Head of caudate nucleus (tissue), 42 donors: ENCODE data around the gene NOL4L.
A peak's percentile ranks its signal among the peaks of the same experiment; 100 is the strongest.
"Not testable (repeated sequence)": the region's sequence is repeated elsewhere in the genome, so short reads cannot be mapped to it uniquely, and the experiment has no call there.

Experiments
- DNase-seq, 42 donors: peaks; one replicate each; pipeline versions ENCODE4 v3.0.0 to v3.0.0-alpha.2; 2020 to 2021; ENCODE audit warnings: mixed read lengths in 7 of 42
- intact Hi-C: fragments of 100-400 bp; cut with DNase I; formaldehyde crosslinking; loops from one replicate; pipeline ENCODE4 v1.15.0; 2022

NOL4L gene

DNA sequence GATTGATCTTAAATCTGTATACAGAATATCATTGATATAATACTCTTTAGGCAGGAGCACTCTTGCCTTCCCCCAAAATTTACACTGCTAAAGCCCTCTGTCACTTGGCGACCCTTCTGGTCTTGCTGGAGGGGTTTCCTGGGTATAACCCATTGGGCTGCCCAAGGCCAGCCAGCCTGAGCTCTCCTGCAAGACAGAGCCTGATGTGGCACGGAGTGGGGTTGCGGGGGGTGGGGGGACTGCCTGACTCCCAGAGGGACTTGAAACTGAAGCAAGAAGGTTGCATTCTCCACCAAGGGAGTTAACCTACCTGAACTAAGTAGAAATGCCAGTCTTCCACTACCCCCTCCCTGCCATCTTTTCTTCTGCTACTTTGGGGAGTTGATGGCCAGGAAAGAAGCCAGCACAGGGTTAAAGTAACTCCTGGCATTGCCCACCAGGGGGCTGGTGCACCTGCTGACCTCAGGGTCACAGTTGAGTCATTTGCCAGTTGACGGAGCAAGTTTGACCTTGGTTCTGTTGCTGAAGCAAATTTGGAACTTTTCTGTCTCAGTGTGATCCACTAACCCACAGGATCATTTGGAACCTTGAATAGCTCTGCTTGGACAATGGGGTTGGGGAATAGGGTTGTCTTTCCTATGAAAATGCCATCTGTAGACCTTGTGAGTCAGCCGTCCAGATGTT, 147.6 kb downstream of the NOL4L start:
- intact Hi-C loops = no loop called here
- peak in 2 of 42 donors; percentile 21 to 25 for DNase-seq

DNA sequence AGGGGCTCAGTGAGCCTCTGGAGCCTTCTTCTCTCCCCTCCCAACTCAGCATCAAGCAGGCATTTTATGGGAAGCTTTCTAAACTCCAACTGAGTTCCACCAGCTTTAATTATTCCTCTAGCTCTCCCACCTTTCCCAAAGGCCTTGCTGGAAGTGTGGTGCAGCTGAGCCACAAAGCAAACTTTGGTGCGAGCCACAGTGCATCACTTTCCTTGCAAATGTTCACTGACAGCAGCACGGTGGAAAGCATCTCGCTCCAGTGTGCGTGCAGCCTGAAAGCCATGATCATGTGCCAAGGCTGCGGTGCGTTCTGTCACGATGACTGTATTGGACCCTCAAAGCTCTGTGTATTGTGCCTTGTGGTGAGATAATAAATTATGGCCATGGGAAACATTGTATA, 148.2 kb downstream of the NOL4L start:
- peak in 2 of 42 donors; percentile 12 to 21 for DNase-seq
- intact Hi-C loops = no loop called here

DNA sequence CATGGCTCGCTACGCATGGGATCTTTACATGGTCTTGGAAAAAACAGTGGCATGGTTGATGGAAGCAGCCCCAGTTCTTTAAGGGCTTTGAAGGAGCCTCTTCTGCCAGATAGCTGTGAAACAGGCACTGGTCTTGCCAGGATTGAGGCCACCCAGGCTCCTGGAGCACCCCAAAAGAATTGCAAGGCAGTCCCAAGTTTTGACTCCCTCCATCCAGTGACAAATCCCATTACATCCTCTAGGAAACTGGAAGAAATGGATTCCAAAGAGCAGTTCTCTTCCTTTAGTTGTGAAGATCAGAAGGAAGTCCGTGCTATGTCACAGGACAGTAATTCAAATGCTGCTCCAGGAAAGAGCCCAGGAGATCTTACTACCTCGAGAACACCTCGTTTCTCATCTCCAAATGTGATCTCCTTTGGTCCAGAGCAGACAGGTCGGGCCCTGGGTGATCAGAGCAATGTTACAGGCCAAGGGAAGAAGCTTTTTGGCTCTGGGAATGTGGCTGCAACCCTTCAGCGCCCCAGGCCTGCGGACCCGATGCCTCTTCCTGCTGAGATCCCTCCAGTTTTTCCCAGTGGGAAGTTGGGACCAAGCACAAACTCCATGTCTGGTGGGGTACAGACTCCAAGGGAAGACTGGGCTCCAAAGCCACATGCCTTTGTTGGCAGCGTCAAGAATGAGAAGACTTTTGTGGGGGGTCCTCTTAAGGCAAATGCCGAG, 148.8 kb downstream of the NOL4L start:
- peak in 2 of 42 donors; percentile 10 to 20 for DNase-seq
- intact Hi-C loops = no loop called here

DNA sequence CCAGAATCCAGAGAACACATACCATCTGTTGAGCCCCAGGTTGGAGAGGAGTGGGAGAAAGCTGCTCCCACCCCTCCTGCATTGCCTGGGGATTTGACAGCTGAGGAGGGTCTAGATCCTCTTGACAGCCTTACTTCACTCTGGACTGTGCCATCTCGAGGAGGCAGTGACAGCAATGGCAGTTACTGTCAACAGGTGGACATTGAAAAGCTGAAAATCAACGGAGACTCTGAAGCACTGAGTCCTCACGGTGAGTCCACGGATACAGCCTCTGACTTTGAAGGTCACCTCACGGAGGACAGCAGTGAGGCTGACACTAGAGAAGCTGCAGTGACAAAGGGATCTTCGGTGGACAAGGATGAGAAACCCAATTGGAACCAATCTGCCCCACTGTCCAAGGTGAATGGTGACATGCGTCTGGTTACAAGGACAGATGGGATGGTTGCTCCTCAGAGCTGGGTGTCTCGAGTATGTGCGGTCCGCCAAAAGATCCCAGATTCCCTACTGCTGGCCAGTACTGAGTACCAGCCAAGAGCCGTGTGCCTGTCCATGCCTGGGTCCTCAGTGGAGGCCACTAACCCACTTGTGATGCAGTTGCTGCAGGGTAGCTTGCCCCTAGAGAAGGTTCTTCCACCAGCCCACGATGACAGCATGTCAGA, 149.6 kb downstream of the NOL4L start:
- intact Hi-C loops = no loop called here
- peak in 1 of 42 donors; percentile 22 for DNase-seq

DNA sequence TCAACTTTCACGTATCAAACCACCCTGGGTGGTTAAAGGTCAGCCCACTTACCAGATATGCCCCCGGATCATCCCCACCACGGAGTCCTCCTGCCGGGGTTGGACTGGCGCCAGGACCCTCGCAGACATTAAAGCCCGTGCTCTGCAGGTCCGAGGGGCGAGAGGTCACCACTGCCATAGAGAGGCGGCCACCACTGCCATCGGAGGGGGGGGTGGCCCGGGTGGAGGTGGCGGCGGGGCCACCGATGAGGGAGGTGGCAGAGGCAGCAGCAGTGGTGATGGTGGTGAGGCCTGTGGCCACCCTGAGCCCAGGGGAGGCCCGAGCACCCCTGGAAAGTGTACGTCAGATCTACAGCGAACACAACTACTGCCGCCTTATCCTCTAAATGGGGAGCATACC, 150.7 kb downstream of the NOL4L start:
- intact Hi-C loops = no loop called here
- peak in 2 of 42 donors; percentile 30 to 38 for DNase-seq

DNA sequence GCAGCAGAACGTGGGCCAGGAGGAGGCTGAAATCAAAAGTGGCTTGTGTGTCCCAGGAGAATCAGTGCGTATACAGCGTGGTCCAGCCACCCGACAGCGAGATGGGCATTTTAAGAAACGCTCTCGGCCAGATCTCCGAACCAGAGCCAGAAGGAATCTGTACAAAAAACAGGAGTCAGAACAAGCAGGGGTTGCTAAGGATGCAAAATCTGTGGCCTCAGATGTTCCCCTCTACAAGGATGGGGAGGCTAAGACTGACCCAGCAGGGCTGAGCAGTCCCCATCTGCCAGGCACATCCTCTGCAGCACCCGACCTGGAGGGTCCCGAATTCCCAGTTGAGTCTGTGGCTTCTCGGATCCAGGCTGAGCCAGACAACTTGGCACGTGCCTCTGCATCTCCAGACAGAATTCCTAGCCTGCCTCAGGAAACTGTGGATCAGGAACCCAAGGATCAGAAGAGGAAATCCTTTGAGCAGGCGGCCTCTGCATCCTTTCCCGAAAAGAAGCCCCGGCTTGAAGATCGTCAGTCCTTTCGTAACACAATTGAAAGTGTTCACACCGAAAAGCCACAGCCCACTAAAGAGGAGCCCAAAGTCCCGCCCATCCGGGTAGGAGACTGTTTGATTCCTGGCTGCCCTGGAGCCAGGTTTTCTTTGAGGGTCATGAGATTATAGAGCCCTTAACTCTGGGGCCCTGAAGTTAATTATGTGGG, 151.7 kb downstream of the NOL4L start:
- DNase-seq = peak in 1 of 42 donors; percentile 32
- intact Hi-C loops = no loop called here

DNA sequence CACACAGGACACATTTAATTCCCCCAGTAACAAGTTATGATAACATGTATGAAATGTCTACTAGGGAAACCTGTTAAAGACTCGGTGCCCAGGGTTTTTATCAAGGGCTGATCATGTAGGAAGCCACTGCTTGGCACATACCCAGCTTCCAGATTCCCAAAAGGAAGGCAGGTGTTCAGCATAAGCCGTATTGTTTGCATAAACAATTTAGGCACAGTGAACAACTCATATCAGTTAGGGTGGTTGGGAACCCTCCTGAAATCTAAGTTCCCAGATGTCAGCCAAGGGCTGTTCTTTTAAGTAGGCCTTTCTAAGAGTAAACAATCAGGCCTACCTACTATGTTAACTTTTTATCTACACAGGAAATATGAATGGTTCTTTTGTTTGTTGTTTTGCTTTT, 152.9 kb downstream of the NOL4L start:
- peak in 1 of 42 donors; percentile 15 for DNase-seq
- intact Hi-C loops = no loop called here

DNA sequence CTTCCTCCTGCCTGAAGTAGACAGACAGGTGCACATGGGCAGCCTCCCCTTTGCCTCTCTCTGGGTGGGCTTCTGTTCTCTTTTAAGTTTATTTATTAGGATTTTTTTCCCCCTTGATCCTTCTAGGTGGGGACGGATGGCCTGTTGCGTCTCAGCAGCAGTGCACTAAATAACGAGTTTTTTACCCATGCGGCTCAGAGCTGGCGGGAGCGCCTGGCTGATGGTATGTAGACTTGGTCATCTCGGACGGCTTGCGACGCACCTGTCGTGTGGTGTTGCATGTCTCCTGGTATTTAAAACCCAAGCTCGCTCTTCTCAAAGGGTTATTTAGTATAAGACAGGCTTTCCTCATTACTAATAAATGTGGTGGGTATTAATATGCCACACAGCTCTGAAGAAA, 153.7 kb downstream of the NOL4L start:
- intact Hi-C loops = no loop called here
- peak in 2 of 42 donors; percentile 22 to 29 for DNase-seq

DNA sequence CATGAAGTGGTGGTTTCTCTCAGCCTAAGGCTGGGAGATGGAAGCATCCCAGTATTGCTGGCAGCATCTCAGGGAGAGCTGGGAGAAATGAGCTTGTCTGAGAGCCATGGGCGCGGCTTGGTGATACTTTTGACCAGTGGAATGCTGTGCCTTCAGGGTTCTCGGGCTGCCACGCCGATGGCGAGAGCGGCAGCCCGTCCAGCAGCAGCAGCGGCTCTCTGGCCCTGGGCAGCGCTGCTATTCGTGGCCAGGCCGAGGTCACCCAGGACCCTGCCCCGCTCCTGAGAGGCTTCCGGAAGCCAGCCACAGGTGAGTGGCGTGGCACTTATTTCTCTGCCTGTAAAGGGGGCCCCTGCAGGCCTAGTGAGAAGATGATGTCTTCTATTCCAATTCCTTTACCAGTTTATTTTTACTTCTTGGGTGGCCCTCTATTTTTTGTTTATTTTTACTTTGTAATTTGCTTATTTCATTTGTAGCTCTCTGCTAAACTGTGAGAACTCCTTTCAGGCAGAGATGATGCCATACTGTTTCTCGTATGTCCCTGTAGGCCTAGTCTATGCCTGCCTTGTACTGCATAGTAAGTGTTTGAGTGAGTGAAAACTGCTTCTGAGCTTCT, 155.3 kb downstream of the NOL4L start:
- DNase-seq = no peak
- intact Hi-C loops = no loop called here

DNA sequence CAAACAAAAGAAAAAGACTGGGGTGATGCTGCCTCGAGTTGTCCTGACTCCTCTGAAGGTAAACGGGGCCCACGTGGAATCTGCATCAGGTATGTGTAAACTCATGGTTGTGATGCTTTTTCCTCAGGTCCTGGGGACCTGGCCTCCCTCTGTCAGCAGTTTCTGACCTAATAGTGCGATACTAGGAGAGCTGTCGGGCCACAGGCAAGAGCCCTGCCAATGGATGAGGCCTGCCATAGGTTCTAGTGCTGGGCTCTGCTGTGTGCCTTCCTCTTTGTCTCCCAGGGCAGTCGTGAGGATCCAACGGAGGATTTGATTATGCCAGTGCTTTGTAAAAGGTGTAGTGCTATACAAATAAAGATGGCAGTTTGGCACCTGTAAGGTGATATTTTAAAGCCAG, 155.8 kb downstream of the NOL4L start:
- intact Hi-C loops = no loop called here
- no peak for DNase-seq

DNA sequence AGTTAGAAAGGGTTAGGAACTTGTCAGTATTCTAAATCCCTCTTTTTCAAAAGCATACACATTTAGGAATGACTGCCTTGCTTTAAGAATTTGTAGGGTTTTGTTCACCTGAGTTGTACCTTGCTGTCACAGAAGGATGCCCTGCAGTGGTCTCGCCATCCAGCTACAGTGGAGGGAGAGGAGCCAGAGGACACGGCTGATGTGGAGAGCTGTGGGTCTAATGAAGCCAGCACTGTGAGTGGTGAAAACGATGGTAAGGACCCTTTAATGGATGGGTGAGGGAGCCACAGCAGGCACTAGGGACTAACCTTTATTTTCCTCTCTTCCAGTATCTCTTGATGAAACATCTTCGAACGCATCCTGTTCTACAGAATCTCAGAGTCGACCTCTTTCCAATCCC, 157.1 kb downstream of the NOL4L start:
- no peak for DNase-seq
- intact Hi-C loops = no loop called here

DNA sequence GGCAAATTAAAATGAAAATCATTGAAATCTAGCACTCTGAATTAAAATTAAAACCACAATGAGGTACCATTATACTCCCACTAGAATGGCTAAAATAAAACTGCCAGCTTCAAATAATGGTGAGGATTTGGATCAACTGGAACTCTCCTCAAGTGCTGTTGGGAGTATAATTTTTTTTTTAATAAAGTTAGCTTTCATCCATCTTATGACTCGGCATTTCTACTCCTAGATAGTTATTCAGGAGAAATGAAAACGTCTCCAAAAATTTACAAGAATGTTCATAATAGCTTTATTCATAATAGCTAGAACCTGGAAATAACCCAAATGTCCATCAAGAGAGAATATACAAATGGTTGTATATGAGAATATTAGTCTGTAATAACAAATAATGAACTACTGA, 163.8 kb downstream of the NOL4L start:
- no peak for DNase-seq
- intact Hi-C loops = no loop called here

DNA sequence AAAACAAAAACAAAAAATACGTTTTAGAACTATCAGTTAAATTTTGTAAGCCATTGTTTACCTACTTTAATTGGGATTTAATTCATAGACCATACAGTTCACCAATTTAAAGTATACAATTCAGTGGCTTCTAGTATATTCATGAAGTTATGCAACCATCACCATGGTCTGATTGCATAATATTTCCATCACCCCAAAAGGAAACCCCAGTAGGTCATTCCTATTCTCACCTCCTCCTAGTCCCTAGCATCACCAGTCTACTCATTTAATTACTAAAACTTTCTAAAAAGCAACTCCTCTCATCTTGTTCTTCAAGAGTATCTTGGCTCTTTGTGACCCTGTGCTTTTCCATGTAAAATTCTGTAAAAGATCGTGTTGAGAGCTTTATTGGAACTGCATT, 166.8 kb downstream of the NOL4L start:
- intact Hi-C loops = no loop called here
- DNase-seq = no peak

DNA sequence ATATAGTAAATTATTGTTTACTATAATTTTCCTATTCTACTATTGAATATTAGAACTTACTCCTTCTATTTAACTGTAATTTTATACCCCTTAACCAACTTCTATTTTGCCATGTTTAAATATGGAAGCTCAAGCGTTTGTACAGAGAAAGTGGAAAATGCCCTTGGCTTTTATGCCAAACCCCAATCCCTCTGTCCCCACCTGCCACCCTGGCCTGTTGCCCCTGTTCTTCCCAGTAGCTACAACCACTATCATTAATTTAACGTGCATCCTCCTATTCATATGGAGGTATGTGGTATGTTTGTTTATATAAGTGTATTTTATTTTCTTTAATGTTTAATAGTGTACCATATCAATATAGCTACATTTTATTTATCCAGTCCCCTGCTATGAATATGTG, 168.9 kb downstream of the NOL4L start:
- intact Hi-C loops = no loop called here

DNA sequence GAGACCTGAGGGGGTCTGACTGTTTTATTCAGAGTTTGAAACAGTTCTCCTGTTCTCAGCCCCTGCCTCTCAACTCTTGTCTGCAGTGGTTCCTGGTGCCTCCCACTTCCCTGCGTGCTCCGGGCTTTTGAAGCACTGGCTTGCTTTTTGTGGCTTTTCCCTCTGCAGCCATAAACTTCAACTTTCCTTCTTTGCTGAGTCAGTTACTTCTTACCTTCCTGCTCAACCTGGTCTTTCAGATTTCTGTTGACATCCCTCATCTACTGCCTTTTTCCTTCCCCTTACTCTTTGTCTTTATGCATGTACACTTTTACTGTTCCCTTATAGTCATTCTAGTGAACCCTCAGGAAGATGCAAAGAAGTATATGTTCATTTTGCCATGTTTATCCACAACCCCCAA, 169.6 kb downstream of the NOL4L start:
- intact Hi-C loops = no loop called here
- DNase-seq = no peak

More for the DNA sequence above, 168.9 kb downstream of the NOL4L start:
- no peak for DNase-seq

DNA sequence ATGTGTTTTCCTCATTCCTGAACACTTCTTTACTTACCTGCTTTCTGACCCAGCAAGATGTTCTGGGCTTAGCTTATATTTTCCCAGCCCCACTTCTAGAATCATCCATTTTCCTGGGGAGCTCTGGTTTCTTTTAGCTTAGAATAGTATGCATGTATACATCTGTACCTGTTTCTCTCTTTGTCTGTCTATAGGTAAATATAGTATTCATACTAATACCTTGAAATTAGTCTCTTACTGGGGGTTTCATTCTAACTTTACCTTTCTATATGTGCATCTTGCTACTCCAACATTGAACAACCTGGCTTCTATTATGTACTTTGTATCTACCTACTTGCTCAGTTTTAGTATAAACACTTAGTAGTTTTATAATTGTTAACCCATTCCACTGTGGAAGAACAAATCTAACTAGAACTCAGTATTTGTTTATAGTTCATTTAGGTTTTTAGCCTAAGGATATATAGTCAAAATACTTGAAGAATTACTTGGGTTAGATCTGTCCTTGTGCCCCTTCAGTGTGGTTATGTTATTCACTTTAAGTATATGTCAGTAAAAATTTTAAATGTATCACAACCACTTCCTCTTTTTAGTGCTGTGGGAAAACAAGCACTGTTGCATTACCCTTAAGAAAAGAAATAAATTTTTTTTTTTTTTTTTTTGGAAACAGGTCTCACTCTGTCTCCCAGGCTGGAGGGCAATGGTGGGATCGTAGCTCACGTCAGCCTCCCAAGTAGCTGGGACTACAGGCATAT, 173.0 kb downstream of the NOL4L start:
- no peak for DNase-seq
- intact Hi-C loops = no loop called here

DNA sequence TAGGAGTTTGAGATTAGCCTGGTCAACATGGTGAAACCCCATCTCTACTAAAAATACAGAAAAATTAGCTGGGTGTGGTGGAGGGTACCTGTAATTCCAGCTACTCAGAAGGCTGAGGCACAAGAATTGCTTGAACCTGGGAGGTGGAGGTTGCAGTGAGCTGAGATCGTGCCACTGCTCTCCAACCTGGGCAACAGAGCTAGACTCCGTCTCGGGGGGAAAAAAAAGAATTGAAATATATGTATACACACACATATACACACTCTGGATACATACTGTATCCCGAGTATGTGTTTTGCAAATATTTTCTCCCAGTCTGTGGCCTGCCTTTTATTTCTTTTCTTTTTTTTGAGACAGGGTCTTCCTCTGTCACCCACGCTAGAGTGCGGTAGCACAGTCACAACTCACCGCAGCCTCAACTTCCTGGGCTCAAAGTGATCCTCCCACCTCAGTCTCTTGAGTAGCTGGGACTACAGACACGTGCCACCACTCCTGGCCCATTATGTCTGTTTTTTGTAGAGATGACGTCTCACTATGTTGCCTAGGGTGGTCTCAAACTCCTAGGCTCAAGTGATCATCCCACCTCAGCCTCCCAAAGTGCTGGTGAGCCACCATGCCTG, 177.9 kb downstream of the NOL4L start:
- intact Hi-C loops, DNase-seq: not testable (repeated sequence)

DNA sequence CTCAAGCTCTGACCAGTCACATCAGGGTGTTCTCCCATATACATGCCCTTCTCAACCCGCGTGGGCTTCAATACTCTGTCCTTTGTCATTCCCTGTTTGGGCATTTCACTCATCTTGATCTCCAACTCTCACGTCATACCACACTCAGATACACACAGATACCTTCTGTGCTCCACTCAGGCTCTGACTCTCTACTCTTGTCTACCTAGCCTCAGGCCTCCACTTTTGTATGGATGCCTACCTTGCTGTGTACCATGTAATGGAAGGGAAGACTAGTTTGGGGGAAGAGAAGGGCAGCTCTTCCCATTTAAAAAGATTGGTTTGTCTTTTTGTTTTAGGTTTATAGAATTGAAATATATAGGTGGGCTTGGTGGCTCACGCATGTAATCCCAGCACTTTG, 178.4 kb downstream of the NOL4L start:
- DNase-seq = no peak
- intact Hi-C loops = no loop called here
